Inflammatory macrophage treated with lipopolysaccharide for 4 hours (primary cell): ENCODE measurements around the gene EHMT1.
"Not testable (repeated sequence)": the region's sequence is repeated elsewhere in the genome, so short reads cannot be mapped to it uniquely, and the experiment has no call there.

Experiments
- DNase-seq: peaks from one replicate; pipeline ENCODE4 v3.0.0-alpha.2; 2020

The EHMT1 gene

DNA sequence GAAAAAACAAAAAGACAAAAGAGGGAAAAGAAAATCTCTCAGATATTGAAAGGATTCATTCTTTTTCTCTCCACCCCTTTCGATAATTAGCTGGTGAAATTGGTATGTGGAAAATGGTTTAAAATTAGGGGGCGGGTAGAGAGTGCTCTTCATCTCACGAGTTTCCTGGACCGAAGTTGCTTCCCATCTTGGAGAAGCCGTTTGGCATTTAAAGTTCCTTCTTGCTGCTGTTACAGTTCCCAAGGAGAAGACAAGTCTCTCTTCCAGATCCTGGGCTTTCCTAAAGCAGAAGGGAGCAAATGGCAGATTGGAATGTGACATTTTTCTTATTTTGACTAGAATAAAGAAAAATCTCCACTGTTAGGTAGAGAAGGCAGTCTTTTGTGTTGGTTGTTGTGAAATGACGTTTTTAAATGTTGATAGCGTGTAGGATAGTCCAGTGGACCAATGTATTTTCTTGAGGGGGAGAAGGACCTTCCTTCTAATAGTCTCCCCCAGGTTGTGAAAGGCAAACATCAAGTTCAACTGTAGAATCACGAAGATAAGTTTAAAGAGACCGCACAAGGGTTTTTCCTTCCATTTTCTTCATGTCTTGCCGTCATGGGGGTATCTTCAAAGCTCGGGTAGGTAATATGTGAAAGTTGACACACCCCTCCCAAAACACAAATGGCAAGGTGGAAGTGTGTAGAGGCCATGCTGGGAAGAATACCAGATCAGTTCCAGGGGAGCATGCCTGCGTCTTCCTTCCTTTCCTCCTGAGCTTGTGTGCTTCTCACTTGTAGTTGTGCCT lies 77.5 kb downstream of the EHMT1 start:
- no peak for DNase-seq

DNA sequence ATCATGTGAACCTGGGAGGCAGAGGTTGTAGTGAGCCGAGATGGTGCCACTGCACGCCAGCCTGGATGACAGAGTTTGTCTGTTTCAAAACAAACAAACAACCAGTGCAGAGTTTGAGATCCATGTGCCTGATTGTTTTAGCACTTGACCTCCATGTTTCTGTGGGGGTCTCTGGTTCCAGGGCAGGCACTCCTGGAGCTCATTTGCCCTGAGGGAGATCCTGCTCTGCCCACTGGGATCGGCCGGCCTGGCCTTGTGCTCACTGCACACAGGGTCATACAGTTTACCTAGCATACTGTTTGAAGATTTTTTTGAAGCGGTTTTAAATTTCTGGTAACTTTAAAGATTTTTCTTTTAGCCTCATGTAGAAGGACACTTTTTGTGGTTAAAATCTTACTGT lies 78.4 kb downstream of the EHMT1 start:
- no peak for DNase-seq

DNA sequence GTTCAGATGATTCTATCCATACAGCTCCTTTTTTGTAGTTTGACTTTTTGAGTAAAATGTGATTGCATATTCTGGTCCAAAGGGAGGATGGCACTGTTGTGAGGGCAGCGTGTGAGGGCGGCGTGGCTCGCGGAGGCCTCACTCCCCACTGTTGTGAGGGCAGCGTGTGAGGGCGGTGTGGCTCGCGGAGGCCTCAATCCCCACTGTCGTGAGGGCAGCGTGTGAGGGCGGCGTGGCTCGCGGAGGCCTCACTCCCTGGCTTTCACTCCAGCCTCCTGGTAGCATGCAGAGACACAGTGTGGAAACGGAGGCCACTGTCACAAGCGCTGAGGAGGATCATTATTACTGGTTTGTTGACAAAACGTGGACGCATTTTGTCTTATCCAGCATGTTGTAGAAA lies 79.0 kb downstream of the EHMT1 start:
- no peak for DNase-seq

DNA sequence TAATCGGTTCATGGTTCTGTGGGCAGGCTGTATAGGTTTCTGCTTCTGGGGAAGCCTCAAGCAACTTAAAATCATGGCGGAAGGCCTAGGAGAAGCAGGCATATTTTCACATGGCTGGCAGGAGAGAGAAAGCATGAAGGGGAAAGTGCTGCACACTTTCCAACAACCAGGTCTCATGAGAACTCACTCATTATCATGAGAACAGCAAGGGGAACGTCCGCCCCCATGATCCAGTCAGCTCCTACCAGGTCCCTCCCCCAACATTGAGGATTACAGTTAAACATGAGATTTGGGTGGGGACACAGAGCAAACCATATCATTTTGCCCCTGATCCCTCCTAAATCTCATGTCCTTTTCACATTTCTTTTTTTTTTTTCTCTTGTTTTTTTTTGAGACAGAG lies 82.1 kb downstream of the EHMT1 start:
- no peak for DNase-seq

DNA sequence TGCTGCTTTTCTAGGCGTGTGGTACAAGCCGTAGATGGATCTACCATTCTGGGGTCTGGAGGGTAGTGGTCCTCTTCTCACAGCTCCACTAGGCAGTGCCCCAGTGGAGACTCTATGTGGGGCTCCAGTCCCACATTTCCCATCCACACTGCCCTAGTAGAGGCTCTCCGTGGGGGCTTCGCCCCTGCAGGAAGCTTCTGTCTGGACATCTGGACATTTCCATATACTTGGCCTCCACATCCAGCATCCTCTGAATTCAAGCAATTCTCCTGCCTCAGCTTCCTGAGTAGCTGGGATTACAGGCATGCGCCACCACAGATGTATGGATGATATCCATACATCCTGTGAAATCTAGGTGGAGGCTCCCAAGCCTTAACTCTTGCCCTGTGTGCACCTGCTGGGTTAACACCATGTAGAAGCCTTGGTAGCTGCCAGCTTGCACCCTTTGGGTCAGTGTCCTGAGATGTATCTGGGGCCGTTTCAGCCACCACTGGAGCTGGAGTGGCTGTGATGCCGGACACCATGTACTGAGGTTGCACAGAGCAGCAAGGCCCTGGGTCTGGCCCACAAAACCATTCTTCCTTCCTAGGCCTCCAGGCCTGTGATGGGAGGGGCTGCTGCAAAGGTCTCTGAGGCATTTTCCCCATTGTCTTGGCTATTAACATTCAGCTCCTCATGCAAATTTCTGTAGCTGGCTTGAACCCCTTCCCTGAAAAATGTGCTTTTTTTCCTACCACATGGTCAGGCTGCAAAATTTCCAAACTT lies 84.0 kb downstream of the EHMT1 start:
- no peak for DNase-seq

DNA sequence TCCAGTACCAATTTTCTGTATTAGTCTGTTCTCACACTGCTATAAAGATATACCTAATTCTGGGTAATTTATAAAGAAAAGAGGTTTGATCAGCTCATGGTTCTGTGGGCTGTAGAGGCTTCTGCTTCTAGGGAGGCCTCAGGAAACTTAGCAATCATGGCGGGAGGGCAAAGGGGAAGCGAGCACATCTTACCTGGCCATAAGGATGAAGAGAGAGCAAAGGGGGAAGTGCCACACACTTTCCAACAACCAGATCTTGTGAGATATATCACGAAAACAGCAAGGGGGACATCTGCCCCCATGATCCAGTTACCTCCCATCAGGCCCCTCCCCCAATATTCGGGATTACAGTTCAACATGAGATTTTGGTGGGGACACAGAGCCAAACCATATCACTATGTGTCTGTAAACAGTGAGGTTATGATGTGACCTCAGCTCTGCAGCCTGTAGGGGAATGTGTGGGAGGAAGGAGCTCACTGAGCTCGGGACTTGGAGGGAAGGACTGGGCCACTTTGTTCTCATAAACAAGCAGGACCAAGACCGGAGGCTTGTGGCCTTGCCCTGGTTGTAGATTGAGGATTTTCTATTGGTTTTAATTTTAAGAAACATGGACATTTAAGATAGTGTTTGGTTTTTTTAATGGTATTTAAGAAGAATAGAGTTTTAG lies 85.2 kb downstream of the EHMT1 start:
- peak; percentile 51 for DNase-seq

DNA sequence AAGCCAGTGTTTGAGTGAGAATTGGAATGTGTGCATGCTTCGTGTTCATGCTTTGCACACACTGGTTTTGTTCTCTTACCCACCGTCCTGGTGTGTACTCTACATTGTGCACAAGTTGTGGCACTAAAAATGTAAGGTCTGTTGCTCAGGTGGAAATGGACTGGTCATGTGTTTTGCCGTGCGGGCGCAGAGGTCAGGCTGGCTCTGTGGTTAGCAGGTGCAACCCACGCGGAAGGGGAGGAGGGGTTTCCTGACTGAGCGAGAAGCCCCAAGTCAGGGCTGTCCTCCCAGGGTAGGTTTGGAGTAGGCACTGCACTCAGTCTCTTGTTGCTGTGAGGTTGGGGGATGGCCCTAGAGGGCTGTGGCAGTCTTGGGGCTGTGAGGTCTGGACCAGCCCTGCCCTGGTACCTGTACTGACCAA lies 86.6 kb downstream of the EHMT1 start:
- DNase-seq: no peak

DNA sequence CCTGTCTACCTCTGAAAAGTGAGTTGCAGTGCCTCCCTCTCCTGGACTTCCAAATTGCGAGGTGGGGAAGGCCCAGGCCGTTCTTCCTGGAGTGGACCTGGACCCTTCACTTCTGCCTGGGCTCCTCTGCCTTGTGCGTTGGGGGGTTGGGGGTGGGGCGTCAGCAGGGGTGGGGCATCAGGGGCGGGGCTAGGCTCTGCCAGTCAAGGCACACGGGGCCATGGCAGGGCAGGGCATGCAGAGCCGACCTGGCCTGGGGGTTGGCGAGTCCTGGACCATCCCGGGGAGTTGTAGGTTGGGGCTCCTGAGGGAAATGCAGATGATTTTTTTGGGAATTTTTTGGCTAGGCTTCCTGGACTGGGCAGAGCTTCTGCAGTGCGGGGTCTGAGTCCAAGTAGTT lies 87.1 kb downstream of the EHMT1 start:
- DNase-seq: no peak

DNA sequence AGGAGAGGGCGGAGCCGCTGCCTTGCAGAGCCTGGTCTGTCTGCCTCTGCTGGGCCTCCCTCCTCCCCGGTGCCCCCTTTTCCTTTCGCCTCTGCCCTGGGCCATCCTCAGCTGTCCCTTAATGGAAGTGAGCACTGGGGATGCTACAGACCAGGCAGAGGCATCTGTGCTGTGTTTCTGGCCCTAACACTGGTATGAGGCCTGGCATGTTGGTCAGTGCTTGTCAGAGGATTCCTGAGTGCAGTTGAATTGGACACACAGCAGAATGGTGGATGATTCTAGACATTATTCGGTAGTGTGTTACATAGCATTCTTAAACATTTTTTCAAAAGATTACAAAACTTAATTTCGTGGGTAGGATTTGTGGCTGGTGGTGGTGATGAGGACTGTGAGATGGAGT lies 88.6 kb downstream of the EHMT1 start:
- DNase-seq: no peak

DNA sequence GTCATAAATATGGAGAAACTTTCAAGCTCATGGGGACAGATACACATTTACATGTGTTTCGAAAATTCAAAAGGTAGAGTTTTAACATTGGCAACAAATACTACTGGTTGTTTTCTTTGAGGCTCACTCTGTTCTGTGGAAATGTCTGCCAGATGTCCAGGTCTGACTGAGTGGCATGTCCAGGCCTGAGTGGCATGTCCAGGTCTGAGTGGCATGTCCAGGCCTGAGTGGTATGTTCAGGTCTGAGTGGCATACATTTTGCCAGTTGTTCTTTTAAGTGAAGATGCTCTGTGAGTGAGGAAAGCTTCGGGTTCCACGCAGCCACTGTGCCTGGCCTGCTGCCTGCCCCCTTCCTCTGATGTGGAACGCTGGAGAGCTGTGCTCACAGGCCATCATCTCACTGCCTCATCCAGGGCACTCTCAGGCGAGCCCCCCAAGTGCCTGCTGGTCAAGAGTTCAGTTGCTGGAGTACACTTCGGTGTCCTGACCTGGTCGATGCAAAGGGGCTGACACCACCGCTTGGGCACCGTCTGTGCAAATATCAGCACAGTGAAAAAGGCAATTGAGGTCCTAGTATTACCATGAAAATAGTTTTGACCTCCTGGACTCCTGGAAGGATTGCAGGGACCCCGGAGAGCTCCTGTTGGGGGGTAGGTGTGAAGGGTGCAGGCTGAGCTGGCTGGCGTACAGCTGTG lies 89.9 kb downstream of the EHMT1 start:
- no peak for DNase-seq

DNA sequence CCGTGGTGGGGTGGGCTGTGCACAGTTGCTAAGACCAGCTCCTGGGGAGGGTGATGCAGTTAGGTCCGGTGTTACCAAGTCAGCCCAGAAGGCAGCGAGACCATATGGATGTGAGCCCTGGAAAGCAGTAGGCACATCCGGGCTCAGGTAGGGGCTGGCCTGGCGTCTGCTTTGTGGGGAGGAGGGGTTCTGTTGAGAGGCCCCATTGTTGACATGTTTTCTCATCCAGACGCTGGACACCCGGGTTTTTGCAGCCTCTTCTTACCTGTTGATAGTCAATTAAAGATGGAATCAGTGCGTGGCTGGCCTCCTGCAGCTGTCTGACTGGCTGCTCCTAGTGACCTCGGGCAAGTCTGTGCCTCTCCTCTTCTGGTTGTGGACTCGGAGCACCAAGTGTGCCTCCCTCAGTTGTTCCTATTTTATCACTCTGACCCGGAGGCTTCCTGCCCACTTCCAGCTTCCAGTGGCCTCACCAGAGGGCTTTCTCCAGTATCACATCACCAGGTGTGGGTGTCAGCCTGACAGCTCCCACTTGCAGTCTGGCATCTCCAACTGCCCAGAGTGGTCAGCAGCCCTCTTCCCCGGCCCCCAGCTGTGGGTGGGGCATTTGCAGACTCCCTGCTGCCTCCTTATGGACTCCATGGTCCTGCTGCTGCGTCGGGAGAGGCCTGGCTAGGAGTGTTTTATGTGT lies 90.8 kb downstream of the EHMT1 start:
- DNase-seq: no peak

DNA sequence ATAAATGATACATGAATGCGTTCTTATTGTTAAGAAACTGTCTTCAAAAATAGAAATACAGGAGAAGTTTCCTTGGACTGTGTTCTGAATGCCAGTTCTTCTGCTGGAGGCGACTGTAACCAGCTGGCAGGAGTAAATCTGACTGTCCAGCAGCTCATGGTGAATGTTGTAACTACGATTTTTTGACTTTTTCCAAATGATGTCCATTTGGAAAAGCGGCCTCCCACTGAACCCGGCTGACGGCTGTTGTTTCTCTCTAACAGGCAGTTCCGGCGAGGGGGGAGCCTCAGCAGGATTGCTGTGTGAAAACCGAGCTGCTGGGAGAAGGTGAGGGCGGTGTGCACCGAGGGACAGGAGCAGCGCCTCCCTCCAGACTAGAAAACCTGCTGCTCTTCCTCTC lies 91.9 kb downstream of the EHMT1 start:
- DNase-seq: no peak

DNA sequence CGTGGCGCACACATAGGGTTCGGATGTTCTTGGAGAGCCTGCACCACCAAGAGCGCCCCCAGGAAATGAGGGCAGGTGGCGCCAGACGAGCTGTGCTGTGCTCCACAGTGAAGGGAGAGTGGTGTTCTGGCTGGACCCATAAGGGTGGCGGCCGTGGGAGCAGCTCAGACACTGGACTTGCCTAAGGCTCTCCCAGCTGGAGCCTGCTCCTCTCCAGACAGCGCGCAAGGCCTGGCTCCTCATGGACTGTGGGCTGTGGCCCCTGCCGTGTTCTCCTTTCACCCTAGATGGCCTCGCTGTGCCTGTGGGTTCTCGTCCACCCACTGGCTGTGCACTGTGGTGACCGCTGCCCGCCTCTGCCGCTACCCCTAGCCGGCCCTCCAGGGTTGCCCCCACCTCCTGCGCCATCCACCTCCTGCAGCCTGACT lies 92.9 kb downstream of the EHMT1 start:
- DNase-seq: no peak

DNA sequence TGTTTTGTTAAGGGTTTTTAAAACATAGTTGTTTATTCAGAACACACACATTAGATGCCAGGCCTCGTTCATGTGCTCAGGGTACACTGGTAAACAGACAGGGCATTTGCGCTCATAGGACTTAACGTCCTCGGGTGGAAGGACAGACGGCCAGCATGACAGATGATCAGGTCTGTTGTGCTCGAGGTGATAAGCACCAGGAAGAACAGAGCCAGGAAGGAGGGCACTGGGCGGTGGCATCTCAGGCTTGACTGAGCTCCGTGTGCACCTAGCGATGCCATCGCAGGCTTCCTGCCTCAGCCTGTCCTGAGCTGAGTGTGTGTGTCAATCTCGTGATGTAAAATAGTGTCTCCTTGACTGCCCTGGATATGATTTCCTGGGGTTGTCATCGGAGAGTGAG lies 96.5 kb downstream of the EHMT1 start:
- DNase-seq: no peak

DNA sequence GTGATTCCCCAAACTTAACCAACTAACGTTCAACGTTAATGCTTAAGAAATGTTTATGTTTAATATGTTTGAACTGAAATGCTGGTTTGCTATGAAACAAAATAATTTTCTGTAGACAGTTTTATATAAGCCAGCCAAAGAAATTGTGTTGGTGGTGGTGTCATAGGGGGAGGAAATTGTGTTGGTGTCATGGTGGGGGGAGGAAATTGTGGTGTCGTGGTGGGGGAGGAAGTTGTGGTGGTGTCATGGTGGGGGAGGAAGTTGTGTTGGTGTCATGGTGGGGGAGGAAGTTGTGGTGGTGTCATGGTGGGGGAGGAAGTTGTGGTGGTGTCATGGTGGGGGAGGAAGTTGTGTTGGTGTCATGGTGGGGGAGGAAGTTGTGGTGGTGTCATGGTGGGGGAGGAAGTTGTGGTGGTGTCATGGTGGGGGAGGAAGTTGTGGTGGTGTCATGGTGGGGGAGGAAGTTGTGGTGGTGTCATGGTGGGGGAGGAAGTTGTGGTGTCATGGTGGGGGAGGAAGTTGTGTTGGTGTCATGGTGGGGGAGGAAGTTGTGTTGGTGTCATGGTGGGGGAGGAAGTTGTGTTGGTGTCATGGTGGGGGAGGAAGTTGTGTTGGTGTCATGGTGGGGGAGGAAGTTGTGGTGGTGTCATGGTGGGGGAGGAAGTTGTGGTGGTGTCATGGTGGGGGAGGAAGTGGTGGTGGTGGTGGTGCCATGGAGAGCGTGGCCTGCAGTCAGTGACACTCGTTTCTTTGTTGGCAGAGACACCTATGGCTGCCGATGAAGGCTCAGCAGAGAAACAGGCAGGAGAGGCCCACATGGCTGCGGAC lies 97.3 kb downstream of the EHMT1 start:
- not testable (repeated sequence) for DNase-seq

DNA sequence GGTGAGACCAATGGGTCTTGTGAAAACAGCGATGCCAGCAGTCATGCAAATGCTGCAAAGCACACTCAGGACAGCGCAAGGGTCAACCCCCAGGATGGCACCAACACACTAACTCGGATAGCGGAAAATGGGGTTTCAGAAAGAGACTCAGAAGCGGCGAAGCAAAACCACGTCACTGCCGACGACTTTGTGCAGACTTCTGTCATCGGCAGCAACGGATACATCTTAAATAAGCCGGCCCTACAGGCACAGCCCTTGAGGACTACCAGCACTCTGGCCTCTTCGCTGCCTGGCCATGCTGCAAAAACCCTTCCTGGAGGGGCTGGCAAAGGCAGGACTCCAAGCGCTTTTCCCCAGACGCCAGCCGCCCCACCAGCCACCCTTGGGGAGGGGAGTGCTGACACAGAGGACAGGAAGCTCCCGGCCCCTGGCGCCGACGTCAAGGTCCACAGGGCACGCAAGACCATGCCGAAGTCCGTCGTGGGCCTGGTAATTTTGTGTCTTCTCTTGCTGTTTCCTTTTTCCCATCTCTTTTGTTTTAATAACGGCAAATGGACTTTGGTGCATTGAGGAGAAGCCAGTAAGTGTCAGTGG lies 98.0 kb downstream of the EHMT1 start:
- no peak for DNase-seq

DNA sequence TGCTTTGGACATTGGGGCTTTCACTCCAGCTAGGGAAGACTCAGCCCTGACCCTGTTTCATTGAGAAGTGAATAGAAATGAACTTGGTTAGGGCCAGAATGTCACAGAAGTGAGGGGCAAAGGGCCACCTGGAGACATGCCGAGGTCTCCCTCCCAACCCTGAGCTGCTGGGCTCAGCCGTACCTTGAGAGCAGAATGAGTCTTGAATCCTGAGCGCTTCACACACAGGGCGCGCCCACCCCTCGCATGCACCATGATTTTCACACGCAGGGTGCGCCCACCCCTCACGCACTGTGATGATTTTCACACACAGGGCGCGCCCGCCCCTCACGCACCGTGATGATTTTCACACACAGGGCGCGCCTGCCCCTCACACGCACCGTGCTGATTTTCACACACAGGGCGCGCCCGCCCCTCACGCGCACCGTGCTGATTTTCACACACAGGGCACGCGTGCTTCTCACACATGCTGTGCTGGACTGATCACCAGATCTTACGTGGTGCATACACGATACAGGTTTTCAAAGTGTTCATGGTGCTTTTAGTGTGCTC lies 99.0 kb downstream of the EHMT1 start:
- no peak for DNase-seq

DNA sequence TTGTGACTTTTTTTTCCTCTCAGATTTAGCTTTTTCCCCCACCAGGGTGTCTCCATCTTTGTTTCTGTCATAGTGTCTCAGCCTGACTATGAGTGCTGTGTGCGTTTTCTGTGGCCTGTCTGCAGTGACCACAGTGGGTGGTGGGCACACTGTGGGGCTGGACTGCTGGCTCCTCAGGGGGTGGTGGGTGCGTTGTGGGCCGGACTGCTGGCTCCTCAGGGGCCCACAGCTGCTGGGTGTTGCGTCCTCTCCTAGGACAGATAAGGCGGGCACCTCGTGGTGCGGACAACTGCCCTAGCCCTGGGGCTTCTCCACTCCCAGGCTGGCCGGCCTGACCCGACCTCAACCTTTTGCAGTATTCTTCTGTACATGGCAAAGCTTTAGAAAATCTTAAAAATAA lies 100.4 kb downstream of the EHMT1 start:
- no peak for DNase-seq

DNA sequence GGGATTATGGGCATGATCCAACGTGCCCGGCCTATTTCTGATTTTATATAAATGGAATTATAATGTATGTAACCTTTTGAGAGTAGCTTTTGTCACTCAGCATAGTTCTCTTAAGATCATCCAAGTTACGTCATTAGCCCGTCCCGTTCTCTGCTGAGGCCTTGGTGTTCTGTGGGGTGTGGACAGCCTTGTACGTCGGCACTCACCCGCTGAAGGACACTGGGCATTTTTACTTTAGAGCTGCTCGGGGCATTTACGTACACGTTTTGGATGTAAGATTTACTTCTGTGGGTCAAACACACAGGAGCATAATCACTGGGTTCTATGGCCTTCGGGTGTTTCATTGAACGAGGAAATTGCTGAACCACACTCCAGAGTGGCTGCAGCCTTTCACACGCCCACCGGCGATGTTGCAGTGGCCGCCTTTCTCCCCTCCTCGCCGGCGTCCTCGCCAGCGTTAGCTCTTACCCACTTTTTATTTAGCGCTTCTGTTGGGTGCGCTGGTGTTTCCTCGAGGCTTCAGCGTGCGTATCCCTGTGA lies 101.8 kb downstream of the EHMT1 start:
- no peak for DNase-seq

DNA sequence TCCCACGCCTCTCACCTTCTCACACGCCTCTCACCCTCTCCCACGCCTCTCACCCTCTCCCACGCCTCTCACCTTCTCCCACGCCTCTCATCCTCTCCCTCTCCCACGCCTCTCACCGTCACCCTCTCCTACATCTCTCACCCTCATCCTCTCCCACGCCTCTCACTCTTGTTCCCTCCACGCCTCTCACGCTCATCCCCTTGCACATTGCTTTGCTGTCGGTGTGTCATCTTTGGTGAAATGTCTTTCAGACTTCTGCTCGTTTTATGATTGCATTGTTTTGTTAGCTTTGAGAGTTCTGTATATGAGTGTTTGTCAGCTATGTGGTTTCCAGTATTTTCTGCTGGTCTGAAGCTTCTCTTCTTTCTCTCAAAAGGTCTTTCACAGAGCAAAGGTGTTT lies 102.7 kb downstream of the EHMT1 start:
- no peak for DNase-seq

DNA sequence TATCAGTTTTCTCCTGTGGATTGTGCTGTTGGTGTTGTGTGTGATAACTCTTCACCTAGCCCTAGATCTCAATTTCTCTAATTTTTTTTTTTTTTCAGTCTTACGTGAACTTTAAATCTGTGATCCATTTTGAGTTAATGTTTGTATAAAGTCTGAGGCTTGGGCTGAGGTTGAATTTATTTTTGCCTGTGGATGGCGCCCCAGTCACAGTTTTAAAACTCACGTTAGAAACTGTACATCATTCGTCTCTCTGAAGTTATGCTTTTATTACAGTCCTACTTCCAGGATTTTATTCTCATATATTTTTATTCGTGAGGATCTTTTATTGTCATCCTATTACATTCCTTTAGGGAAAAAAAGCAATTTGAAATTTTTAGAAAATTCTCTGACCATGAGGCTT lies 103.1 kb downstream of the EHMT1 start:
- no peak for DNase-seq
